Skeletal muscle tissue (tissue), 4 donors: ENCODE data around the gene NCBP2. TPM values are rescaled to one million over a fixed set of nuclear protein-coding genes. Genes with fewer than 3 reads are reported as not detected.
A peak's percentile ranks its signal among the peaks of the same experiment; 100 is the strongest.

Experiments used
- H3K27ac ChIP-seq: one replicate; pipeline ENCODE4 v1.7.0; 2013; ENCODE audit warnings: mild to moderate bottlenecking, low read depth, low read length, inconsistent platforms
- H3K27me3 ChIP-seq, 3 donors: one replicate each; pipeline ENCODE4 v1.7.0; 2013; ENCODE audit warnings: low read length in 3 of 3; ENCODE audit not compliant: control insufficient read depth in 3 of 3, insufficient read depth in 3 of 3
- H3K36me3 ChIP-seq, 3 donors: one replicate each; pipeline ENCODE4 v1.7.0; 2013; ENCODE audit warnings: low read length in 3 of 3; ENCODE audit not compliant: control insufficient read depth in 3 of 3, insufficient read depth in 3 of 3
- H3K4me1 ChIP-seq, 3 donors: one replicate each; pipeline ENCODE4 v1.7.0; 2013; ENCODE audit warnings: low read length in 3 of 3, mild to moderate bottlenecking in 3 of 3; ENCODE audit not compliant: control insufficient read depth in 3 of 3, insufficient read depth in 3 of 3
- H3K4me3 ChIP-seq, 3 donors: one replicate each; pipeline ENCODE4 v1.7.0; 2013; ENCODE audit warnings: low read length in 3 of 3
- H3K9ac ChIP-seq, 3 donors: one replicate each; pipeline ENCODE4 v1.7.0; 2013; ENCODE audit warnings: low read length in 3 of 3, mild to moderate bottlenecking in 3 of 3, moderate library complexity in 2 of 3, low read depth in 1 of 3
- H3K9me3 ChIP-seq, 3 donors: one replicate each; pipeline ENCODE4 v1.7.0; 2013; ENCODE audit warnings: low read length in 3 of 3; ENCODE audit not compliant: control insufficient read depth in 3 of 3
- total RNA-seq: library from RNA; depleted of rRNA; stranded (reverse); fragments of >200 nt; gene quantifications from one replicate; pipeline ENCODE4 v1.2.3, GENCODE V29; 2014
- donor health status: Osteomylitis.

NCBP2 gene
- total RNA-seq, 1 donor from 2014 or later: 30.8 TPM

DNA sequence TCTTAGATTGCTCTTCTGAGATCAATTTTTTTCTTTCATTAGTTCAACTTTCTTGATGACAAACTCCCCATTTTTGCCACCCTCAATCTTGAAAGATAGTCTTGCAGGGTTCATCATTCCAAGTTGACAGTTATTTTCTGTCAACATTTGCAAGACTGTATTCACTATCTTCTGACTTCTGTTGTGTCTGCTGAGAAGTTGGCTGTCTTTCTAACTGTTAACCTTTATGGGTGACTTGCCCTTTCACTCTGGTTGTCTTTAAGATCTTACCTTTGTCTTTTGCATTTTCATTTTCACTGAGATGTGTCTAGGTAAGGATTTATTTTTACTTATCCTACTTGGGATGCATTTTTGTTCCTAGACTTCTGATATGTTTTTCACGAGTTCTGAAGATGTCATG, 40.9 kb upstream of the NCBP2 start:
- Histone ChIP-seq H3K4me3 (no peak overlapping the region), H3K36me3 (no peaks in the 10 kb centered on the region), H3K27me3 (peaks cover 0 to 12% (median 2%) of the 10 kb centered on the region in 3 donors), H3K9ac (no peak overlapping the region), H3K27ac (no peak overlapping the region), H3K4me1 (peaks cover 0 to 2% (median 0%) of the 10 kb centered on the region in 3 donors), H3K9me3 (no peaks in the 10 kb centered on the region)

DNA sequence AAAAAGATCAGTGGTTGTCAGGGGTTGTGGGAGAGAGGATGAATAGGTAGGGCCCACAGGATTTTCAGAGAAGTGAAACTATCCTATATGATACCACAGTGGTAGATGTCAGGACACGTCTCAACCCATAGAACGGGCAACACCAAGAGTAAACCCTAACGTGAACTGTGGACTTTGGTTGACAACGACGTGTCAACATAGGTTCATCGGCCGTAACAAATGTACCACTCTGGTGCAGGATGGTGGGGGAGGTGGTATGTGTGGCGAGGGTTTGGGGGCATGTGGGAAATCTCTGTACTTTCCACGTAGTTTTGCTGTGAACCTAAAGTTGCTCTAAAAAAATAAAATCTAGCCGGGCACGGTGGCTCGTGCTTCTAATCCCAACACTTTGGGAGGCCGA, 39.3 kb upstream of the NCBP2 start:
- H3K27me3 ChIP-seq: peaks cover 0 to 4% (median 2%) of the 10 kb centered on the region in 3 donors
- no peaks in the 10 kb centered on the region for H3K9me3 ChIP-seq
- H3K9ac ChIP-seq: no peak overlapping the region
- no peak overlapping the region for H3K27ac ChIP-seq
- no peak overlapping the region for H3K4me3 ChIP-seq
- H3K36me3 ChIP-seq: no peaks in the 10 kb centered on the region
- H3K4me1 ChIP-seq: peaks cover 0 to 2% (median 0%) of the 10 kb centered on the region in 3 donors

DNA sequence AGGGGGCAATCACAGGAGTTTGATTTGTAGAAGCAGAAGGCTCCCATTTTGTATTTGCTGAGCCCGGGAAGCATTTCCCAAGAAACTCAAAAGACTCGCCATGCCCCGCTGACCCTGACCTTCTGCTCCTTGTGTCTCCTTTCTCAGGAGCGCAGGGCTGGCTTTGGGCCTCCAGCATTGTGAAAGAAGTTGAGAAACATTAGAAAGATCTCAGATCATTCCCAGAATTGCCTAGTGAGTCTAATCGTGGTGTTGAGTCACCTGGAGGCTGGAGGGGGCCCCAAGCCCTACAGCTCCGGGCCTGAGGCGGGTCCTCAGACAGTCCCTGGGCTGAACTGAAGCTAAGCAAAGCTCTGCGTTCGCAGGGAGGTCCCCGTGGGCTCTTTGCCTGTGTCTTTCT, 37.2 kb upstream of the NCBP2 start:
- H3K9ac ChIP-seq: no peak overlapping the region

DNA sequence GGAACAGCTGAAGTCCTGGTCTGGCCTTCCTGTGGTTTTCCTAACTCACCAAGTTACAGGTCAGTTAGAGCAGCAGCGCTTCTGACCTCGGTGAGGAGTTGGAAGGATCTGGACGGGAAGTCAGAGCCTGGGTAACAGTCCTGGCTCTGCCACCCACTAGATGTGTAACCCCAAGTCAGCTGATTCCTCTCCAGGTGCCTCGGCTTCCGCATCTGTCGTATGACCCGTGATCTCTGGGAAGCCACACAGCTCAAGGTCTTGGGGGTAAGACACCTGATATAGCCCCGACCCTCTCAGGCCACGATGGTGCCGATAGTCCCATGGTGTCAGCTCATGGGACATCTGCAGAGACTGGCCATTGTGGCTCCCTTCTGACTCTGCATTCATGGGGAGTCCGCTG, 34.6 kb upstream of the NCBP2 start:
- peaks cover 0 to 2% (median 0%) of the 10 kb centered on the region in 3 donors for H3K4me1 ChIP-seq
- peak overlapping the region in 1 of 3 donors; percentile 20 for H3K9ac ChIP-seq
- H3K9me3 ChIP-seq: no peaks in the 10 kb centered on the region
- H3K27me3 ChIP-seq: no peaks in the 10 kb centered on the region
- H3K27ac ChIP-seq: no peak overlapping the region
- no peaks in the 10 kb centered on the region for H3K36me3 ChIP-seq
- H3K4me3 ChIP-seq: no peak overlapping the region

More for the DNA sequence above, 37.2 kb upstream of the NCBP2 start:
- Histone ChIP-seq H3K9me3 (no peaks in the 10 kb centered on the region), H3K27me3 (no peaks in the 10 kb centered on the region), H3K36me3 (no peaks in the 10 kb centered on the region), H3K27ac (no peak overlapping the region), H3K4me1 (peaks cover 0 to 2% (median 0%) of the 10 kb centered on the region in 3 donors), H3K4me3 (no peak overlapping the region)

DNA sequence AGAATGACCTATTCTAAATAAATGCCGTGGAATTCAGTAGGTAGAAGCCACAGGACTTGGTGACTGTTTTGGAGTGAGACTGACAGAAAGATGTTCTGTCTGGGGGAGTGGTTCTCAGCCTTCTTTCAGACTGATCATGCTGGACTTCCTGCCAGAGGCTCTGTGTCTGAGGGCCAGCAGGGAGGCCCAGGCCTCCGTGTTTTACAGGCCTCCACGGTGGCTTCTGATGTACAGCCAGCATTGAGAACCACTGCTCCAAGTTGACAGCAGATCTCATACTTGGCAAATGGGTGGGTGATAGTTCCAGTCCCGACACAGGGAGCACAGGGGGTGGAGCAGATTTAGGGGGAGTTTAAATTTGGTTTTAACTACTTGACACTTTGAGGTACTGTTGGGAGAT, 33.0 kb upstream of the NCBP2 start:
- Histone ChIP-seq H3K27ac (no peak overlapping the region), H3K27me3 (no peaks in the 10 kb centered on the region), H3K36me3 (no peaks in the 10 kb centered on the region), H3K4me3 (no peak overlapping the region), H3K9me3 (no peaks in the 10 kb centered on the region), H3K4me1 (peaks cover 0 to 2% (median 0%) of the 10 kb centered on the region in 3 donors), H3K9ac (no peak overlapping the region)

GRCh38 chr3:196974661-196975060, 32.3 kb upstream of the NCBP2 start:
- Histone ChIP-seq H3K9ac (no peak overlapping the region), H3K4me1 (peaks cover 0 to 2% (median 0%) of the 10 kb centered on the region in 3 donors), H3K4me3 (no peak overlapping the region), H3K27me3 (no peaks in the 10 kb centered on the region), H3K27ac (no peak overlapping the region), H3K36me3 (no peaks in the 10 kb centered on the region), H3K9me3 (no peaks in the 10 kb centered on the region)

DNA sequence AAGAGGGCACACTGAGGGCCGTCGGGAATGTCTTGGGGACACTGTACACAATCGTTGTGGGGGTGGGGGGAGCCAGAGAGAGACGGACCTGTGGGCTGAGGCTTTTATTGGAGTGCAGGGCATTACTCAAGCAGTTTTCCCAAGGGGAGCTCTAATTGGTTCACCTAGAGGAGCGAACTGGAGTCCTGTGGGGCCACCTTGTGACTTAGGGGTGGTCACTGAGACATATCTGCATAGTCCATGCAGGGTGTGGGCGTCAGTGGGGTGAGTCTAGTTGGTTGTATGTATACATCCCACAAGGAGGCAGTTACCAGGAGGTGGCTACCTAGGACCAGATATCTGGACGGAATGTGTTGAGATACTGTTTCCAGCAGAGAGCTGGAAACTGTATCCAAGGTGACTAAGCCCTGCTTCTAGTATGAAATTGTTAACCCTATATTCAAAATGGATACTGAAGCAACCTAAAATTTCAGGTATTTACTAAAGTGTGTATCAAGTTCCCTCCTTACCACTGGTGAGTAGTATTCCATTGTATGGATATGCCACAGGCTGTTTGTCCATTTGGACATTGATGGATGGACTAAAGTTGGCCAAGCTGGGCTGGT, 28.9 kb upstream of the NCBP2 start:
- no peak overlapping the region for H3K27ac ChIP-seq

GRCh38 chr3:196970547-196971093, 28.3 kb upstream of the NCBP2 start:
- no peak overlapping the region for H3K27ac ChIP-seq
- H3K36me3 ChIP-seq: peaks cover 0 to 12% (median 0%) of the 10 kb centered on the region in 3 donors
- peaks cover 7 to 11% (median 9%) of the 10 kb centered on the region in 3 donors for H3K4me1 ChIP-seq
- no peaks in the 10 kb centered on the region for H3K27me3 ChIP-seq
- no peaks in the 10 kb centered on the region for H3K9me3 ChIP-seq
- no peak overlapping the region for H3K4me3 ChIP-seq
- no peak overlapping the region for H3K9ac ChIP-seq

More for the DNA sequence above, 28.9 kb upstream of the NCBP2 start:
- Histone ChIP-seq H3K9ac (no peak overlapping the region), H3K9me3 (no peaks in the 10 kb centered on the region), H3K36me3 (peaks cover 0 to 8% (median 0%) of the 10 kb centered on the region in 3 donors), H3K4me3 (no peak overlapping the region), H3K4me1 (peaks cover 7 to 11% (median 9%) of the 10 kb centered on the region in 3 donors), H3K27me3 (no peaks in the 10 kb centered on the region)

DNA sequence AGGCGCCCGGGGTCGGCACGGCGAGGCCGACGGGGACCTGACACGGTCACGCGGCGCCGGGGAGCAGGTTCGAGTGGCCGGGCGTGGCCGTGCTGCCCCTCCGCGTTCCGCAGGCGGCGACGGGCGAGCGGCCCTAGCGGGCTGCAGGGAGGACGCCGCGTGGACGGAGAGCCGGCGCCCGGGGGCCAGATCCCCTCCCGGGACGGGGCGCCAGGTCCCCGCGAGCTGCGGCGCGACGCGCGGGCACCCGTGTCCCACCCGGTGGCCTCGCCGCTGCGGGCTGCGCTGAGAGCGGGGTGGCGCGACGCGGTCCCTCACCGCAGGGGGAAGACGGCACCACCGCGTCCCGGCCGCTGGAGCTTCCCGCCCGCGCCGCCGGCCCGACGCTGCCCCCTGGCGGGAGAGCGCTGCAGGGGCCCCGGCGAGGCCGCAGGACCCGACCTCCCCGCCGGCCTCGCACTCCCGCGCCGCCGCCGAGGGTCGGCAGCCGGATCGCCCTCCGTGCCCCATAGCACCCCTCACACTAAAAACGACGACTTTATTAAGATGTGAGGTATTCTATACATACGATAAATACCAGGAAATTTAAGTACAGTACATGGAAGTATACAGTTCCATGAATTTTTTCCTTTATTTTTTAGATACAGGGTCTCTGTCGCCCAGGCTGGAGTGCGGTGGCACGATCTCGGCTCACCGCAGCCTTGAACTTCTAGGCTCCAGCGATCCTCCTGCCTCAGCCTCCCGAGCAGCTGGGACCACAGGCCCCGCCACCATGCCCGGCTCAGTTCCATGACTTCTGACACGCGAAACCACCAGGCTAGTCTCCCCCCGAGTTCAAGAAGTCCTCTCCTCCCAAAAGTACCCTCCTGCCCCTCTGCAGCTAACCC, 27.6 kb upstream of the NCBP2 start:
- H3K27ac ChIP-seq: no peak overlapping the region
- peak overlapping the region; percentile 43 to 82 (median 75) for H3K4me3 ChIP-seq
- no peaks in the 10 kb centered on the region for H3K9me3 ChIP-seq
- H3K36me3 ChIP-seq: peaks cover 0 to 16% (median 0%) of the 10 kb centered on the region in 3 donors
- peaks cover 7 to 11% (median 9%) of the 10 kb centered on the region in 3 donors for H3K4me1 ChIP-seq
- peak overlapping the region in 2 of 3 donors; percentile 77 to 86 for H3K9ac ChIP-seq
- no peaks in the 10 kb centered on the region for H3K27me3 ChIP-seq
